ENCODE results near the gene TMEM50B.

Gene TMEM50B

DNA sequence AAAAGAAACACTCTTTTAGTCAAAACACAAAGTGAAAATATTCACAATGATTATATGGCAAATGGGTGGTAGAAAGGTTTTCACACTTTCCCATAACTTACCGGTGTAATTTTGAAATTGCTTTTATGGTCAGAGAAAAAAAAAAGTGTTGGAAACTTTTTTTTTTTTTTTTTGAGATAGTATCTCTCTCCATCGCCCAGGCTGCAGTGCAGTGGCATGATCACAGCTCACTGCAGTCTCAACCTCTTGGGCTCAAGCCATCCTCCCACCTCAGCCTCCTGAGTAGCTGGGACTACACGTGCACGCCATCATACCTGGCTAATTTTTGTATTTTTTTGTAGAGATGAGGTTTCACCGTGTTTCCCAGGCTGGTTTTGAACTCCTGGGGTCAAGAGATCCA, 73.3 kb downstream of the TMEM50B start:
- Histone ChIP-seq H3K9ac (ENCODE audit: low read depth, low read length) (no peak overlapping the region), H3K4me3 (ENCODE audit: low read length) (no peak overlapping the region), H3K36me3 (ENCODE audit: insufficient read depth, low read length) (peaks cover 7% of the 10 kb centered on the region), H3K27me3 (ENCODE audit: insufficient read depth, low read length) (no peaks in the 10 kb centered on the region), H3K9me3 (ENCODE audit: insufficient read depth, low read depth, low read length) (no peaks in the 10 kb centered on the region), H3K4me1 (ENCODE audit: insufficient read depth, low read length) (peaks cover 3% of the 10 kb centered on the region; the same call in 1 of the 2 replicates), H3K27ac (ENCODE audit: low read depth, low read length) (no peak overlapping the region)
- WGBS = 92% methylated on average over 4 of the region's 5 CpGs

DNA sequence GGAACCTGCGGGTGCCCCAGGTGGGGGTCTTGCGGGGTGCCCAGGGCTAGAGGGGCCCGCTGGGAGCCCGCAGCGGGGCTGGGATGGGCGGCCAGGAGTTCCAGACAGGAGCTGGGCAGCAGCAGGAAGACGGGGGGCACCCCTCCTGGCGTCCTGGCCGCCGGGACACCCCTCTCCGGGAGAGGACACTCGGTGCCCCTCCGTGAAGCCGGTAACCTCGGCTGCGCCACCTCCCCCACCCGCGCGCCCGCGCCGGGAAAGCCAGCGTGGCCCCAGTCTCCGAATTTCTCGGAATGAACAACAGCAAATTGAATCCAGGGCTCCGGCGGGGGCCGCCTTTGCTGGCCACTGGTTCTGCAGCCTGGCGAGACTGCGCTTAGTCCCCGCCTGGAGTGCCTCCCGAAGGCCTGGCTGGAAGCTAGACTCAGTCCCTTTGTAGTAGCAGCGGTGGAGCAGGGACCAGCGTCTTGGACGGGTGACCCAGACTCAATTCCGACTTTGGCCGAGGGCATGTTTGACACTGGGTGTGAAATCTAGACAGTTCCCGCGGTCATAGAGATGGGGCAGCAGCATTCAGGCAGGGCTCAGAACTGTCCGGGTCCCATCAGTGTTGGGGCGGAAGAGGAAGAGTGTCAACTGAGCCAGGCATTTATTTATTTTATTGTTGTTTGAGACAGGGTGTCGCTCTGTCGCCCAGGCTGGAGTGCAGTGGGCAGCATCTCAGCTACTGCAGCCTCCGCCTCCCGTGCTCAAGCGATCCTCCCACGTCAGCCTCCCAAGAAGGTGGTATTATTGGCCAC, 75.8 kb downstream of the TMEM50B start:
- H3K9me3 ChIP-seq (ENCODE audit: insufficient read depth, low read depth, low read length) = no peaks in the 10 kb centered on the region
- H3K4me3 ChIP-seq (ENCODE audit: low read length) = peak overlapping the region; percentile 80
- H3K36me3 ChIP-seq (ENCODE audit: insufficient read depth, low read length) = no peaks in the 10 kb centered on the region
- peak overlapping the region; percentile 79 for H3K9ac ChIP-seq (ENCODE audit: low read depth, low read length)
- peaks cover 3% of the 10 kb centered on the region; the same call in 1 of the 2 replicates for H3K4me1 ChIP-seq (ENCODE audit: insufficient read depth, low read length)
- H3K27ac ChIP-seq (ENCODE audit: low read depth, low read length) = peak overlapping the region; percentile 37; the same call in 1 of the 2 replicates
- WGBS = 10% methylated on average over 47 of the region's 47 CpGs
- H3K27me3 ChIP-seq (ENCODE audit: insufficient read depth, low read length) = no peaks in the 10 kb centered on the region

- peaks cover 3% of the 10 kb centered on the region; the same call in 1 of the 2 replicates for H3K4me1 ChIP-seq (ENCODE audit: insufficient read depth, low read length)
- peak within 1 kb of the TSS; percentile 79 for H3K9ac ChIP-seq (ENCODE audit: low read depth, low read length)
- no peaks in the 10 kb centered on the region for H3K27me3 ChIP-seq (ENCODE audit: insufficient read depth, low read length)
- no peaks in the 10 kb centered on the region for H3K36me3 ChIP-seq (ENCODE audit: insufficient read depth, low read length)
- H3K4me3 ChIP-seq (ENCODE audit: low read length) = peak within 1 kb of the TSS; percentile 80
- H3K9me3 ChIP-seq (ENCODE audit: insufficient read depth, low read depth, low read length) = no peaks in the 10 kb centered on the region
- WGBS = under 1% methylated on average over 89 of the region's 89 CpGs
- H3K27ac ChIP-seq (ENCODE audit: low read depth, low read length) = peak within 1 kb of the TSS; percentile 37
These were observed 76.5 kb downstream of the TMEM50B start, which contains the start of gene IFNGR2 for GRCh38 chr21:33403128-33403785. Gene IFNGR2, plus strand, starts transcription at chr21:33403413. Its CDS starts 131 bp downstream, at chr21:33403544.

GRCh38 chr21:33402001-33402979, 77.5 kb downstream of the TMEM50B start:
- Histone ChIP-seq H3K4me1 (ENCODE audit: insufficient read depth, low read length) (peaks cover 3% of the 10 kb centered on the region; the same call in 1 of the 2 replicates), H3K9me3 (ENCODE audit: insufficient read depth, low read depth, low read length) (no peaks in the 10 kb centered on the region), H3K27ac (ENCODE audit: low read depth, low read length) (peak overlapping the region; percentile 33; the same call in 1 of the 2 replicates), H3K36me3 (ENCODE audit: insufficient read depth, low read length) (no peaks in the 10 kb centered on the region), H3K4me3 (ENCODE audit: low read length) (peak overlapping the region; percentile 80), H3K27me3 (ENCODE audit: insufficient read depth, low read length) (no peaks in the 10 kb centered on the region), H3K9ac (ENCODE audit: low read depth, low read length) (peak overlapping the region; percentile 64)
- 66% methylated on average over 45 of the region's 45 CpGs for WGBS

- Histone ChIP-seq H3K4me1 (ENCODE audit: insufficient read depth, low read length) (peaks cover 3% of the 10 kb centered on the region; the same call in 1 of the 2 replicates), H3K4me3 (ENCODE audit: low read length) (no peak overlapping the region), H3K36me3 (ENCODE audit: insufficient read depth, low read length) (no peaks in the 10 kb centered on the region), H3K9me3 (ENCODE audit: insufficient read depth, low read depth, low read length) (no peaks in the 10 kb centered on the region), H3K9ac (ENCODE audit: low read depth, low read length) (no peak overlapping the region), H3K27ac (ENCODE audit: low read depth, low read length) (no peak overlapping the region), H3K27me3 (ENCODE audit: insufficient read depth, low read length) (no peaks in the 10 kb centered on the region)
- 94% methylated on average over 6 of the region's 6 CpGs for WGBS
These were observed 78.2 kb downstream of the TMEM50B start for GRCh38 chr21:33401630-33401992.
